T-helper 22 cell (primary cell): Measurements from ENCODE around the gene KDELR1.

Source experiments
- DNase-seq: peaks from one replicate; pipeline ENCODE4 v3.0.0-alpha.2; 2020; ENCODE audit warnings: low read depth

The KDELR1 gene

DNA sequence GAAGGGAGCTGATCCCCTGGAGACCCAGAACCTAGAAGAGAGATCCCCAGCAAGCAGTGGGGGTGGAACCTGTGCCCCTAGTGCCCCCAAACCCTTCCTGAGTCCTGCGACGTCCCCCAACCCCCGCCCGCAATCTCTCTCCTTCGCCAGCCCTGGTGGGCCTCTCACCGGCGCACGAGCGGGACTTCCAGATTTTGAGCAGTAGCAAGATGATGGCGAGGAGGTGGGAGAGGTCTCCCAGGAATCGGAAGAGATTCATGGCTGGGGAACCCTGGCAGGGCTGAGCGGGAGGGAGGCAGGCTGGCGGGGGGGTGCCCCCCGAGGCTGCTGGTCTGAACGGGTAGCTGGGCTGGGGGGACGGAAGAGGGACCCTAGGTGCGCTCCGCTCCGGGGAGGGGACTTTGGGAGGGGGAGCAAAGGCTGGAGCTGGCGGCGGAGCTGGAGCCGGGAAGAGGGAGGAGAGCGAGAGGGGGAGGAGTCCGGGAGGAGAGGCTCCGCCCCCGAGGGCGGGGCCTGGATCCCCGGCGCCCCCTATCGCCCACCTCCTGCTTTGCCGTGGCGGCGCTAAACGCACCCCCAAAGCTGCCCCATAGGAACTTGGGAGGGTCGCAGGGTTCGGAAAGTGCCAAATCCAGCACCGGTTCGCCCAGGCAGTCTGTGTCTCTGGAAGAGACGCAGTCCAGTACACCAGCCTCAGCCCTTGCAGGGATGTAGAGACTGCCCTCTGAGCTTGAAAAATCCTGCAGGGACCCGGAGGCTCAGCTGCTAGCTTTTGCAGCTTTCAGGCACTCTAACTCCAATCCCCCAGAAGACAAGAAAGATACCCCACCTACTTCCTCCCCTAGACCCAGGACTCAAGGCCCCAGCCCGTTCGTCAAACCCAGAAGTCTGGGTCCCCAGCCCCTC is at the start of gene KDELR1:
TSS of gene KDELR1 (minus strand) at position 452 of the 906 bp plus-strand sequence. CDS start at position 259, 193 bp downstream.
- DNase-seq = peak; percentile 41

- DNase-seq = no peak
Observed at GRCh38 chr19:48436586-48436985, 45.2 kb upstream of the KDELR1 start.

DNA sequence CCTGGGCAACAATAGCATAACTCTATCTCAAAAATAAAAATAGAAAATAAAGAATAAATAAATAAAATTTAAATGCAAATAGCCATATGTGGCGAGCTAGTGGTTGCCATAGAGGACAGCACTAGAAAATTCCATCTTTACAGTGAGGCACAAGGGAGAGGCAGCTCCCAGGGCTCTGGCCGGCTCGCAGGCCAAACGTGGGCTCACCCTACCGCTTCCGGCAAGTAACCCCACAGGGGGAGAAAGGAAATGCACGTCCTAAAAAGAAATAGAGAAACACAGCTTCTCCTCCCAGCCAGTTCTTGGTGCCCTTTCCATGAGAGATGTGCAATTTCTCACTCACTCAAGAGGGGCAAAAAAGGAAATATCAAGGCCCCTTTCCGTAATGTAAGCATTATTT is 42.0 kb upstream of the KDELR1 start:
- no peak for DNase-seq

DNA sequence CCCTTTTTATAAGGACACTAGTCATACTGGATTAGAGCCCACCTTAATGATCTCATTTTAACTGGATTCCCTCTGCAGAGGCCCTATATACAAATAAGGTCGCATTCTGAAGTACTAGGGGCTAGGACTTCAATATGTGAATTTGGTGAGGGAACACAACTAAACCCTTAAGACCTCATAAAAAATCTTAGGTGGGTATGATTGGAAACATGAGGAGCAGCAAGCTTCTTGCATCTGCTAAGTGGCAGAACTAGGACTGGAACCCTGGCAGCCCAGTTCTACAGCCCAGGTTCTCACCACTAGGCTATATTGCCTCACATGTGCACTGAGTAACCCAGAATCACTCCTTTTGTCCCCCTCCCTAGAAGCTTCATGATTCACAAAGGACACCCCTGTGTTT is 37.3 kb upstream of the KDELR1 start:
- DNase-seq = no peak

- DNase-seq = no peak
Observed at GRCh38 chr19:48424694-48425219, 33.4 kb upstream of the KDELR1 start.

- DNase-seq = no peak
Observed at GRCh38 chr19:48421548-48421947, 30.2 kb upstream of the KDELR1 start.

DNA sequence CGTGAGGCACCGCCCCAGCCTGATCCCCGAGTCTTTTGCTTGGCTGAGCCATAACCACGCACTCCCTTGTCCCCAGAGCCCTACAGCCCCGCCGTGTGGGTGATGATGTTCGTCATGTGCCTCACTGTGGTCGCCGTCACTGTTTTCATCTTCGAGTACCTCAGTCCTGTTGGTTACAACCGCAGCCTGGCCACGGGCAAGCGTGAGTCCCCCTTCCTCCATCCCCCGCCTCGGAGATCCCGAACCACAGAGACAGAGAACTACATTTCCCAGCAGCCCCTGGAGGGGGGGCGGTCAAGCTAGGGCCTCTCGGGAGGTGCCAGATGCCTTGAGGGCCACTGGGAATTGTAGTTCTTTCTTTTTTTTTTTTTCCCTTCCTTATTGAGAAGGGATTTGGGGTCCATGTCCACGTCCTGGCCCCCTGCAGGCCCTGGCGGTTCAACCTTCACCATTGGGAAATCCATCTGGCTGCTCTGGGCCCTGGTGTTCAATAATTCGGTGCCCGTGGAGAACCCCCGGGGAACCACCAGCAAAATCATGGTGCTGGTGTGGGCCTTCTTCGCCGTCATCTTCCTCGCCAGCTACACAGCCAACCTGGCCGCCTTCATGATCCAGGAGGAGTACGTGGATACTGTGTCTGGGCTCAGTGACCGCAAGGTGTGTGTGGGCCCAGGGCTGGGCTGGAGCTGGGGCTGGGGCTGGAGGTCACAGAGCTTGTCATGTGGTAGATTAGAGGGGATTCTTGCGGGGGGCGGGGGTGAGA is 28.0 kb upstream of the KDELR1 start:
- DNase-seq = peak; percentile 61

DNA sequence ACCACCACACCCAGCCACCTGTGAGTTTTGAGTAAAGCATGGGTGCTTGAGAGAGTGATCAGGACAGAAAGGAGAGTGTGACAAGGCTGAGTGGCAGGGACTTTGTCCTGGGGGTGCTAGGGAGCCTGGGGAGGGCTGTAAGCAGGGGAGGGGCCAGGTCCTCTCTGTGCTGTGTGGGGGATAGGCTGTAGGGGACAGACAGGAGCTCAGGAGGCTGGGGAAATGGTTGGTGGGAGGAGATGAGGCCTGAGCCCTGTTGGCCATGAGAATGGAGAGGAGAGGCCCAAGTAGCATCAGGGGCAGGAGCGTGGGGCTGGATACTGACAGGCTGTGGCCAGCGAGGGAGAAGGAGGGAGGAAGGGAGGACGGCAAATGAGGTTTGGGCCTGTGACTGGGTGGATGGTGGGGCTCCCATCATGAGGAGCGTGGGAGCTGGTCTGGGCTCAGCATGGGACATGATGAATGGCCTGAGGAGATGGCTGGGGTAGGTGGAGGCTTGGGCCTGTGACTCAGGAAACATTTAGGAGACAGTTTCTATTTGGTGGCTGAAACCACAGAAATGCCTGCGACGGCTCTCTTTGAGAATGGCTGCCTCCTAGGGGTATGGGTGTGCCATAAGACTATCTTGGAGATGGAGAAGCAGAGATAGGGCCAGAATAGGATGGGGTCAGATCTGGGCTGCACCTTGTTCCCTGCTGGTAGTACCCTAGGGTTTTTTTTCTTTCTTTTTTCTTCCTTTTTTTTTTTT is 27.1 kb upstream of the KDELR1 start:
- no peak for DNase-seq

- no peak for DNase-seq
Observed at GRCh38 chr19:48417421-48417820, 26.1 kb upstream of the KDELR1 start.

GRCh38 chr19:48415806-48416221 is 24.5 kb upstream of the KDELR1 start:
- DNase-seq = no peak

DNA sequence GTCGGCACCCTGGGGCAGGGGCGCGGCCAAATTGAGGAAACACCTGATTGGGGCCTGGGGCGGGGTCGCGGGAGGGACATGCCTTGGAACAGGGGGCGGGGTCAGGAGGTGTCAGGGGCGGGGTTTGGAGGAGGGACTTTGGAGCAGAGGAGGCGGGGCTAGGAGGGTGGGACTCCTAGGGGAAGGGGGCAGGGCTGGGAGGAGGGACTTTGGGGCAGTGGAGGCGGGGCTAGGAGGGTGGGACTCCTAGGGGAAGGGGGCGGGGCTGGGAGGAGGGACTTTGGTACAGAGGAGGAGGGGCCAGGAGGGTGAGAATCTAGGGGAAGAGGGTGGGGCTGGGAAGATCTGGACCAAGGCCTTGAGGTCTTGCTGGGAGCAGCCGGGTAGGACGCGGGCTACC is 24.0 kb upstream of the KDELR1 start:
- DNase-seq = peak; percentile 61

GRCh38 chr19:48413879-48414587 is 22.7 kb upstream of the KDELR1 start:
- no peak for DNase-seq

GRCh38 chr19:48405850-48406249 is 14.5 kb upstream of the KDELR1 start:
- DNase-seq = no peak

- no peak for DNase-seq
Observed at GRCh38 chr19:48405010-48405659, 13.8 kb upstream of the KDELR1 start.

- no peak for DNase-seq
Observed at GRCh38 chr19:48403606-48404005, 12.3 kb upstream of the KDELR1 start.

GRCh38 chr19:48401287-48401686 is 9.9 kb upstream of the KDELR1 start:
- no peak for DNase-seq

DNA sequence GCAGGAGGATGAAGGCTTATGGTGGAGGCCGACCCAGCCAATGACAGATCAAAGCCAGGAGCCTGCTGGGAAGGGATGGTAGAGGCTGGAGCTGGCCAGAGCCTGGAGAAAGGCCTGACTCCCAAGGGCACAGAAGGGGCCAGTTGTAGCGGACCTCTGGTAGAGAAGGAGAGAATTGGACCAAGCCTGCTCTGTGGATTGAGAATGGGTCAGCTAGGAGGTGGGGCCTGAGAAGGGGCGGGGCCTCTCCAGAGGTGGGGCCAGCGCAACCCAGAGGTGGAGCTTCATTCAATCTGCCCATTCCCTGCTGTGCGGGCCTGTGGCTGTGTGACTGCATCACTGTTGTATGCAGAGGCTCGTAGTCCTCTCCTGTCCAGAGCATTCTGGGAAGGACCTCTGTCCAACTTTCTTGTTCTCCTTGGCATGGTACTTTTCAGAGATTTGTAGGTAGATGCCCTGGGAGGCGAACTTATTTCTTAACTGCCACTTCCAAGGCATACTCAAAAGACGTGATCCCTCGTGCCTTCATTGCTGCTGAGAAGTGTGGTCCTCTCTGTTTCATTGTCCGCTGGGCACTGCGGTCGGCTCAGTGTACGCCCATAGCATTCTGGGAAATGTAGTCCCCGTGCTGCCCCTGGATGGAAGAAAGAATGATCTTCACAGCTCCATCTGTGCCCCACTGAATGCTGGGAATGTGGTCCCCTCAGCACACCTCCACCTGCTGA is 8.8 kb upstream of the KDELR1 start:
- DNase-seq = no peak

GRCh38 chr19:48398375-48399235 is 7.3 kb upstream of the KDELR1 start:
- DNase-seq = peak; percentile 68

DNA sequence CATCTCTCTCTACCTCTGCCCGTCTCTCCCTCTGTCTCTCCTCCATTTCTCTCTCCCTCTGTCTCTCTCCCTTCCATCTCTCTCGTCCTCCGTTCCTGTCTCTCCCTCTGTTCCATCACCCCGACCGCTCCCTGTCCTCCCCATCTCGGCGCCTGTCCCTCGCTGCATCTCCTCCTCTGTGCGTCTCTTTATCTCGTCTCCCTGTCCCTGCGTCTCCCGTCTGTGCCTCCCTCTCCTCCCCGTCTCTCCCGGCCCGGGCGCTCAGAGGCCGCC is 6.7 kb upstream of the KDELR1 start:
- DNase-seq = no peak
